GM18519 (cell line): ENCODE data around the gene EI24.

Source experiments
- ATAC-seq: cut with Tn5 transposase; IDR thresholded peaks from one replicate; pipeline ENCODE4 v1.9.1; 2021; ENCODE audit warnings: mild to moderate bottlenecking, moderate library complexity; ENCODE audit not compliant: unreplicated experiment, low FRiP score

The EI24 gene

DNA sequence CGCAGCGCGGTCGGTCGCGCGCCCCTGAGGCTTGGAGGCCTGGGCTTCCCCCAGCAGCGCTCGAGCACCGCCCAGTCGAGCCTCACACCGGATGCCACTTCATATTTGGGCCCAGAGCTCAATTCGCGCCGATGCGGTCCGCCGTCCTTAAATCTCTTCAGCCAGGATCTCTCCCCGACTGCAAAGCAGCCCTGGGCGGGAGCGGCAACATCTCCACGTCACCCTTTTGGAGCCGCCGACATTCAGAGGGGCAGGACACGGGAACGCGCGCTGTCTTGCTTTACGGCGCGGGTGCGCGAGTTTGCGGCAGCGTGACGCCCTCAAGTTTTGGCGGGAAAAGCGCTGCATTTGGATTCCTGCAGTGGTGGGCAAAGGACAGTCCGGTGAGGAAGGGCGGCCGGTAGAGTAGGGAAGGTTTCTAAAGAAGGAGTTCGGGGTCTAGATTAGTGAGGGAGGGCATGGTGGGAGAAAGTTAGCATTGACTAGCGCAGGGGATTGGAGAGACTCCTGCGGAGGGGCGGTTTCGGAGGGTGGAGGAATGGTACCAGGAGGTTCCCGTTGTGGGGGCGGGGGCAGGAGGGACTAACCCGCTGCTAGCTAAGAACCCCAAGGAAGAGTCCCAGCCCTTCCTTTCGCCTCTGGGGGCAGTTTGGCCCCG is 56.5 kb downstream of the EI24 start:
- peak; percentile 84 for ATAC-seq

DNA sequence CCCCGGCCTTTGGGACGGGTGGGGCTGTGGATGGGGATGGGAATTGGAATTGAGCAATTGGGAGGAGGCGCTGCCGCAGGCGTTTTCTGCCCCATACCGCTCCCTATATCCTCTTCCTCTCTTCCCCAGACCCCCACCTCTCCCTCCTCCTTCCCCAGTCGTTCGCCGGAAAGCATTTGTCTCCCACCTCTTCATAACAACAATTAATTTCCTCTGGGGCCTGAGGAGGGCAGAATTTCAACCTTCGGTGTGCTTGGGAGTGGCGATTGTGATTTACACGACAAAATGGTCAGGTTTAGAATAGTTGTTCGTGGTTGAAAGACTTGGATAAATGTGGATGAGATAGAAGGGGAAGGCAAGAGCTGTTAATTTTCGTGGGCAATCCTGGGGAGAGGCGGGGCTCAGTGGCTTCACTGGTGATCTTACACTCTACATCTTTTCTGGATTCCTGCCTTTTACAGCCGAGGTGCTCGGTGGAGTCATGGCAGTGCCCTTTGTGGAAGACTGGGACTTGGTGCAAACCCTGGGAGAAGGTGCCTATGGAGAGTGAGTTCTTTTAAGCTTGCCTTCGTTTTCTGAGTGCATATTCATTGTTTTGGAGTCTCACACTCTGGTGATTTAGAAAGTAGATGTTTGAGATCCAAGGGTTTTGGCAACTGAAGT is 57.1 kb downstream of the EI24 start:
- no peak for ATAC-seq

DNA sequence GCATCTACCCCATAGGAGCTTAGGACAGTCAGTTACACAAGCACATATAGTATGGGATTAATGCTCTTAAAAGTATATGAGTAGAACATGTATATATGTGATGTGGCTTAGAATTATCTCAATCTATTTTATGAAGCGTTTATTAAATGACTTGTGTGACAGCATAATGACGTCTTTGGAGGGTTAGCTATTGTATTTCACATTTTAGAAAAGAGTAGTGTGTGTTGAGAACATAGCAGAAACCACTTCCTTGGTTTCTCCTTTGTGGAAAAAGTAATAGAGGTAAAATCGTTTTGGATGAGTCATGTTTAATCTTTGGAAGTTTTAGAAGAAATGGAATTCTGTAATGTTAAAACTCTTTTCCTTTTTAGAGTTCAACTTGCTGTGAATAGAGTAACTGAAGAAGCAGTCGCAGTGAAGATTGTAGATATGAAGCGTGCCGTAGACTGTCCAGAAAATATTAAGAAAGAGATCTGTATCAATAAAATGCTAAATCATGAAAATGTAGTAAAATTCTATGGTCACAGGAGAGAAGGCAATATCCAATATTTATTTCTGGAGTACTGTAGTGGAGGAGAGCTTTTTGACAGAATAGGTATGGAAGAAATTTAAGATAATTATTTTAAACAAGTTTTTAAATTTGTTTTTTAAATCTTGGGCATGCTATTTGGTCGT is 58.1 kb downstream of the EI24 start:
- no peak for ATAC-seq
